Neural progenitor cell (in vitro differentiated cells): ENCODE results near the gene LSM14B. TPM values are rescaled to one million over a fixed set of nuclear protein-coding genes. Genes with fewer than 3 reads are reported as not detected.

Source experiments
- DNase-seq: peaks from one replicate; pipeline ENCODE4 v3.0.0-alpha.2; 2016; ENCODE audit warnings: low spot score
- H2AFZ ChIP-seq: fragments of 200-600 bp; sonication (generic); replicated peaks from 2 replicates; pipeline ENCODE4 v1.6.1; 2016; ENCODE audit warnings: antibody characterized with exemption
- H3F3A ChIP-seq: fragments of 200-600 bp; sonication (generic); 2 replicates; pipeline ENCODE4 v1.6.1; 2016; ENCODE audit warnings: antibody characterized with exemption, low read depth
- H3K27ac ChIP-seq: fragments of 200-600 bp; sonication (generic); 2 replicates; pipeline ENCODE4 v1.5.1; 2016; ENCODE audit warnings: mild to moderate bottlenecking
- H3K27me3 ChIP-seq: fragments of 200-600 bp; sonication (generic); 2 replicates; pipeline ENCODE4 v1.6.1; 2016; ENCODE audit warnings: mild to moderate bottlenecking, moderate library complexity
- H3K36me3 ChIP-seq: fragments of 200-600 bp; sonication (generic); 2 replicates; pipeline ENCODE4 v1.5.1; 2016
- H3K4me1 ChIP-seq: fragments of 200-600 bp; sonication (generic); 2 replicates; pipeline ENCODE4 v1.6.1; 2016; ENCODE audit warnings: mixed run types
- H3K4me2 ChIP-seq: fragments of 200-600 bp; sonication (generic); 2 replicates; pipeline ENCODE4 v1.6.1; 2016
- H3K4me3 ChIP-seq: fragments of 200-600 bp; sonication (generic); 2 replicates; pipeline ENCODE4 v1.5.1; 2016
- H3K79me2 ChIP-seq: fragments of 200-600 bp; sonication (generic); 2 replicates; pipeline ENCODE4 v1.6.1; 2016; ENCODE audit warnings: low read depth
- H3K9ac ChIP-seq: fragments of 200-600 bp; sonication (generic); 2 replicates; pipeline ENCODE4 v1.6.1; 2016
- H3K9me3 ChIP-seq: fragments of 200-600 bp; sonication (generic); 2 replicates; pipeline ENCODE4 v1.5.1; 2016; ENCODE audit warnings: low read depth
- H4K20me1 ChIP-seq: fragments of 200-600 bp; sonication (generic); 2 replicates; pipeline ENCODE4 v1.6.1; 2016; ENCODE audit warnings: low read depth
- H3K27ac Mint-ChIP-seq: 3 replicates; pipeline ENCODE4 v1.8.0; 2021; ENCODE audit warnings: mixed read lengths
- H3K27me3 Mint-ChIP-seq: 2 replicates; pipeline ENCODE4 v1.8.0; 2022; ENCODE audit warnings: low read depth, mild to moderate bottlenecking, inconsistent platforms, moderate library complexity, mixed read lengths; ENCODE audit not compliant: insufficient read depth
- H3K36me3 Mint-ChIP-seq: 3 replicates; pipeline ENCODE4 v1.8.0; 2021; ENCODE audit warnings: mixed read lengths
- H3K4me1 Mint-ChIP-seq: 3 replicates; pipeline ENCODE4 v1.8.0; 2021; ENCODE audit warnings: mixed read lengths
- H3K4me3 Mint-ChIP-seq: 3 replicates; pipeline ENCODE4 v1.8.0; 2021; ENCODE audit warnings: mild to moderate bottlenecking, moderate library complexity, mixed read lengths
- H3K9me3 Mint-ChIP-seq: 3 replicates; pipeline ENCODE4 v1.8.0; 2020; ENCODE audit warnings: mixed read lengths
- EZH2 ChIP-seq: fragments of 200-600 bp; sonication (generic); IDR thresholded peaks from 2 replicates; pipeline ENCODE4 v1.6.1; 2017; ENCODE audit warnings: antibody characterized with exemption, mild to moderate bottlenecking, moderate library complexity
- EZH2phosphoT487 ChIP-seq: fragments of 200-600 bp; sonication (generic); IDR thresholded peaks from 2 replicates; pipeline ENCODE4 v1.6.1; 2017; ENCODE audit warnings: antibody characterized with exemption
- total RNA-seq: library from RNA; depleted of rRNA; stranded (reverse); fragments of >200 nt; gene quantifications from 2 replicates; pipeline ENCODE4 v1.2.3, GENCODE V29; 2015; ENCODE audit warnings: low replicate concordance
- TF ChIP-seq, protein P1 (sequence below): fragments of 200-600 bp; sonication (generic); IDR thresholded peaks from 2 replicates; pipeline ENCODE4 v1.5.1; 2017; ENCODE audit warnings: antibody characterized with exemption, mild to moderate bottlenecking

LSM14B gene
- total RNA-seq, 1 donor from 2014 or later, result 52.6 TPM

DNA sequence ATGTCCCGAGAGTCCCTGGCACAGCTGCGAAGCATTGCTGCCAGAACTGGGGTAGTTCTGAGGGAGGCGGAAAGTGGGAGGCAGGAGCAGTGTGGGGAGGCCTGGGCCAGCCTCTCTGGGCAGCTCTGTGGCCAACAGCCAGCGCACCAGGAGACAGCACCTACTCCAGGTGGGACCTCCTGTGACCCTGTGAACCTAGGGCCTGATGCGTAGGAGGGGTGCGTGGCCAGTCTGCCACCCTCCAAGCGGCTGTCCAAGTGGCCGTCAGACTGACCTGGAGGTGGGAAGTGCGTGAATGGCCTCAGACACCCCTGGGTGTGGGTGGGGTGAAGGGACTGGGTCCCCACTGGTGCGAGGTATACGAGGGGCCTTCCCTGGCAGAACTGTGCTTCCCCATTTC, 36.8 kb downstream of the LSM14B start:
- Histone ChIP-seq H4K20me1 (peaks cover 52% of the 10 kb centered on the region), H3K4me2 (no peak overlapping the region), H3K36me3 (no peaks in the 10 kb centered on the region), H3K4me1 (peaks cover 7% of the 10 kb centered on the region), H3K79me2 (peaks cover 49% of the 10 kb centered on the region), H3K9ac (no peak overlapping the region), H3K27ac (no peak overlapping the region), H3K4me3 (no peak overlapping the region), H3K9me3 (no peaks in the 10 kb centered on the region), H3K27me3 (no peaks in the 10 kb centered on the region), H3F3A (no peaks in the 10 kb centered on the region), H2AFZ (no peak overlapping the region)
- H3K4me3 Mint-ChIP-seq, result no peak overlapping the region
- H3K36me3 Mint-ChIP-seq, result peaks cover 16% of the 10 kb centered on the region
- TF ChIP-seq, protein P1, sequence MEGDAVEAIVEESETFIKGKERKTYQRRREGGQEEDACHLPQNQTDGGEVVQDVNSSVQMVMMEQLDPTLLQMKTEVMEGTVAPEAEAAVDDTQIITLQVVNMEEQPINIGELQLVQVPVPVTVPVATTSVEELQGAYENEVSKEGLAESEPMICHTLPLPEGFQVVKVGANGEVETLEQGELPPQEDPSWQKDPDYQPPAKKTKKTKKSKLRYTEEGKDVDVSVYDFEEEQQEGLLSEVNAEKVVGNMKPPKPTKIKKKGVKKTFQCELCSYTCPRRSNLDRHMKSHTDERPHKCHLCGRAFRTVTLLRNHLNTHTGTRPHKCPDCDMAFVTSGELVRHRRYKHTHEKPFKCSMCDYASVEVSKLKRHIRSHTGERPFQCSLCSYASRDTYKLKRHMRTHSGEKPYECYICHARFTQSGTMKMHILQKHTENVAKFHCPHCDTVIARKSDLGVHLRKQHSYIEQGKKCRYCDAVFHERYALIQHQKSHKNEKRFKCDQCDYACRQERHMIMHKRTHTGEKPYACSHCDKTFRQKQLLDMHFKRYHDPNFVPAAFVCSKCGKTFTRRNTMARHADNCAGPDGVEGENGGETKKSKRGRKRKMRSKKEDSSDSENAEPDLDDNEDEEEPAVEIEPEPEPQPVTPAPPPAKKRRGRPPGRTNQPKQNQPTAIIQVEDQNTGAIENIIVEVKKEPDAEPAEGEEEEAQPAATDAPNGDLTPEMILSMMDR, result no peak
- no peak for TF ChIP-seq EZH2
- no peak for TF ChIP-seq EZH2phosphoT487
- H3K4me1 Mint-ChIP-seq, result peaks cover 11% of the 10 kb centered on the region
- DNase-seq, result no peak
- peaks cover 5% of the 10 kb centered on the region for H3K27me3 Mint-ChIP-seq
- H3K9me3 Mint-ChIP-seq, result no peaks in the 10 kb centered on the region
- no peak overlapping the region for H3K27ac Mint-ChIP-seq

DNA sequence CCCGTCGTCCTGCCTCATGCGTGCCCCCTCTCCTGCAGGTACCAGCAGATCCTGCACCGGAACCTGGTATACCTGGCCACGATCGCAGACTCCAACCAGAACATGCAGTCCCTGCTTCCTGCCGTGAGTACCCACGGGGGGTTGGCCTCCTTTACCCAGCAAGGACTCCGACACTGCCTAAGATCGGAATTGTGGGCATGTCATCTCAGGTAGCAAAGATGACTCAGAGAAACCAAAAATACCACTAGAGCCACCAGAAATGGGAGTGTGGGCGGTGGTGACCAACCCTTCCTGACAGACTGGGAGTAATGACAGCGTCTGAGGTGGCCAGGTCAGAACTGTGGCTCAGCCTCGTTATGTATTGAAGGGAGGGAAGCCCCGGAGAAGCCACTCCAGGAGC, 37.6 kb downstream of the LSM14B start:
- Histone ChIP-seq H3K79me2 (peaks cover 42% of the 10 kb centered on the region), H3K27me3 (no peaks in the 10 kb centered on the region), H3K9ac (no peak overlapping the region), H3F3A (no peaks in the 10 kb centered on the region), H3K9me3 (no peaks in the 10 kb centered on the region), H3K4me1 (peaks cover 7% of the 10 kb centered on the region), H4K20me1 (peaks cover 44% of the 10 kb centered on the region), H3K27ac (no peak overlapping the region), H3K4me2 (no peak overlapping the region), H3K4me3 (no peak overlapping the region), H2AFZ (no peak overlapping the region), H3K36me3 (no peaks in the 10 kb centered on the region)
- Mint-ChIP-seq H3K36me3 (peaks cover 11% of the 10 kb centered on the region), H3K9me3 (no peaks in the 10 kb centered on the region), H3K4me3 (peak overlapping the region; percentile 18), H3K27me3 (peaks cover 6% of the 10 kb centered on the region), H3K27ac (peak overlapping the region; percentile 72), H3K4me1 (peaks cover 11% of the 10 kb centered on the region)
- no peak for DNase-seq
- TF ChIP-seq EZH2, result no peak
- no peak for TF ChIP-seq EZH2phosphoT487
- TF ChIP-seq, protein P1, result no peak

DNA sequence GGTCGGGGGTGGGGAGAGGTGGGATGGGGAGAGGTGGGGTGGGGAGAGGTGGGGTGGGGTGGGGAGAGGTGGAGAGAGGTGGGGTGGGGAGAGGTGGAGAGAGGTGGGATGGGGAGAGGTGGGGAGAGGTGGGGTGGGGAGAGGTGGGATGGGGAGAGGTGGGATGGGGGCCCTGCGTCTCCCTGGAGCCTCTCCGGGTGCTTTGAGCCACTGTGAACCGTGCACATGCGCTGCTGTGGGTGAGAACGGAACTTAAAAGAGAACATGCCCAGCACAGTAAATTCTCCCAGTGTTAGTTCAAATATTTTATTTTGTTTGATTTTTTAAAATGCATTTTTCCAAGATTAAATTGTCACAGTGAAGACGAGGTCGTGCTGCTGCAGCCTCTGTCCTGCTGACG, 38.0 kb downstream of the LSM14B start:
- Mint-ChIP-seq H3K4me1 (peaks cover 11% of the 10 kb centered on the region), H3K27me3 (peaks cover 6% of the 10 kb centered on the region), H3K9me3 (no peaks in the 10 kb centered on the region), H3K4me3 (peak overlapping the region; percentile 27), H3K27ac (no peak overlapping the region), H3K36me3 (peaks cover 11% of the 10 kb centered on the region)
- Histone ChIP-seq H3K27ac (no peak overlapping the region), H3K36me3 (no peaks in the 10 kb centered on the region), H3K9ac (no peak overlapping the region), H3K9me3 (no peaks in the 10 kb centered on the region), H3K4me3 (no peak overlapping the region), H3F3A (no peaks in the 10 kb centered on the region), H3K4me1 (peaks cover 7% of the 10 kb centered on the region), H4K20me1 (peaks cover 40% of the 10 kb centered on the region), H3K79me2 (peaks cover 37% of the 10 kb centered on the region), H3K27me3 (no peaks in the 10 kb centered on the region), H3K4me2 (no peak overlapping the region), H2AFZ (no peak overlapping the region)
- no peak for DNase-seq
- no peak for TF ChIP-seq EZH2phosphoT487
- TF ChIP-seq, protein P1, result no peak
- no peak for TF ChIP-seq EZH2
